Measurements from ENCODE around the gene EPHX1. TPM values are rescaled to one million over a fixed set of nuclear protein-coding genes. Genes with fewer than 3 reads are reported as not detected.
"Not testable (repeated sequence)": the region's sequence is repeated elsewhere in the genome, so short reads cannot be mapped to it uniquely, and the experiment has no call there.

EPHX1 gene
- total RNA-seq, 1 donor from 2014 or later, result 1.2 TPM

DNA sequence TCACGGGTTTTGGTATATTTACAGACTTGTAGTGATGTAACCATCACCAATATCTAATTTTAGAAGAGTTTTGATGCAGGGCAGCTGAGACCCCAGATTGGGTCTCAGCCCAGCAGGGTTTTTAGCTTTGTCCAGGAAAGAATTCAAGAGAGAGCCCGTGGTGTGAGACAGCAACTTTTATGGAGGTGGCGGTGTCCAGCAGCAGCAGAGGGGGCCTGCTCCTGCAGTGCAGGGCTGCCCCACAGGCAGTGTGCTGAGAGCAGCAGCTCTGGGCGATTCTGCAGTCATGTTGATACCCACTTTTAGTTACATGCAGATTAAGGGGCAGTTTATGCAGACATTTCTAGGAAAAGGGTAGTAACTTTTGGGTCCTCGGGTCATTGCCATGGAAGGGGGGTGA is 1.8 kb upstream of the EPHX1 start:
- Mint-ChIP-seq H3K27me3 (peaks cover 3% of the 10 kb centered on the region), H3K36me3 (ENCODE audit: low read depth) (no peaks in the 10 kb centered on the region), H3K4me3 (no peak overlapping the region), H3K4me1 (peaks cover 12% of the 10 kb centered on the region), H3K9me3 (no peaks in the 10 kb centered on the region), H3K27ac (no peak overlapping the region)
- DNase-seq (no peak), ATAC-seq (ENCODE audit: low read depth) (no peak)
- TF ChIP-seq, protein P1, sequence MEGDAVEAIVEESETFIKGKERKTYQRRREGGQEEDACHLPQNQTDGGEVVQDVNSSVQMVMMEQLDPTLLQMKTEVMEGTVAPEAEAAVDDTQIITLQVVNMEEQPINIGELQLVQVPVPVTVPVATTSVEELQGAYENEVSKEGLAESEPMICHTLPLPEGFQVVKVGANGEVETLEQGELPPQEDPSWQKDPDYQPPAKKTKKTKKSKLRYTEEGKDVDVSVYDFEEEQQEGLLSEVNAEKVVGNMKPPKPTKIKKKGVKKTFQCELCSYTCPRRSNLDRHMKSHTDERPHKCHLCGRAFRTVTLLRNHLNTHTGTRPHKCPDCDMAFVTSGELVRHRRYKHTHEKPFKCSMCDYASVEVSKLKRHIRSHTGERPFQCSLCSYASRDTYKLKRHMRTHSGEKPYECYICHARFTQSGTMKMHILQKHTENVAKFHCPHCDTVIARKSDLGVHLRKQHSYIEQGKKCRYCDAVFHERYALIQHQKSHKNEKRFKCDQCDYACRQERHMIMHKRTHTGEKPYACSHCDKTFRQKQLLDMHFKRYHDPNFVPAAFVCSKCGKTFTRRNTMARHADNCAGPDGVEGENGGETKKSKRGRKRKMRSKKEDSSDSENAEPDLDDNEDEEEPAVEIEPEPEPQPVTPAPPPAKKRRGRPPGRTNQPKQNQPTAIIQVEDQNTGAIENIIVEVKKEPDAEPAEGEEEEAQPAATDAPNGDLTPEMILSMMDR (IDR thresholded peaks at IDR 0.05), result no peak
- ChIA-PET CTCF (no interaction called here), POLR2A (interaction anchor here (2.1 kb wide), 1 partner anchor 74 kb away, joined by 4 read pairs; the partner anchor contains the start of gene TMEM63A)
- intact Hi-C loops (cut with micrococcal nuclease), result no loop called here

DNA sequence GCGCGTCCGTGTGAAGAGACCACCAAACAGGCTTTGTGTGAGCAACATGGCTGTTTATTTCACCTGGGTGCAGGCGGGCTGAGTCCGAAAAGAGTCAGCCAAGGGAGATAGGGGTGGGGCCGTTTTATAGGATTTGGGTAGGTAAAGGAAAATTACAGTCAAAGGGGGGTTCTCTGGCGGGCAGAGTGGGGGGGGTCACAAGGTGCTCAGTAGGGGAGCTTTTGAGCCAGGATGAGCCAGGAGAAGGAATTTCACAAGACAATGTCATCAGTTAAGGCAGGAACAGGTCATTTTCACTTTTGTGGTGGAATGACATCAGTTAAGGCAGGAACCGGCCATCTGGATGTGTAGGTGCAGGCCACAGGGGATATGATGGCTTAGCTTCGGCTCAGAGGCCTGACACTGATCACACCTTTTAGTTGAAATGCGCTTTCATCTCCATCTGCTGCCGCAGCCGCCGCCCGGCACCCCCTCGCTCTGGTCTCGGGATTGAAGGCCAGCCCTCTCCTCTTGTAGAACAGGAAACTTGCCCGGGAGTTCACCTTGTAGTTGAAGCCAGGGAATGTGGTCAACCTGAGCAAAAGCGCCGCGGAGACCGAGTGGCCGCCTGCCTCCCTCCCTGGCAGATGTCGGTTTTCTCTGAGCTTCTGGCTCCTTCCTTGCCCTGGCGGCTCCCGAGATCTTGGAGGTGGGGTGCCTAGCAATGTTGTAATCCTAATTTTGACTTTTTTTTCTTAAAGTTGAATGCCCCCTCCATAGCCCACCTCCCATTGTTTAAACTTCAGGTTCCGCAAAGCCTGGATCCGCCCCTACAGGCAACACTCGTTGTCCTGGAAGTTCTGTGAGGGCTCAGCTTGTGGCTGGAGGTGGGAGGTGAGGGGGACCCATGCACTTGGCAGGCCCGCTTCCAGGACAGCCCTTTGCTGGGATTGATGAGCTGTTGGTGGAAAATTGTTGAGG is 935 bp downstream of the EPHX1 start:
- H3K9me3 Mint-ChIP-seq; DNase-seq; H3K36me3 Mint-ChIP-seq (ENCODE audit: low read depth); ATAC-seq (ENCODE audit: low read depth); H3K27ac Mint-ChIP-seq; H3K27me3 Mint-ChIP-seq: not testable (repeated sequence)
- CTCF ChIA-PET, result interaction anchor here (1.2 to 1.9 kb wide), 2 partner anchors 33 to 338 kb away, joined by 3 to 6 read pairs; partner anchors contain the start of gene SRP9
- intact Hi-C loops (cut with micrococcal nuclease), result loop anchor here (2.0 to 5.0 kb wide), 3 partner anchors 34 to 72 kb away; partner anchors contain the start of genes SRP9 and TMEM63A
- POLR2A ChIA-PET, result interaction anchor here (1.9 kb wide), 1 partner anchor 33 kb away, joined by 7 read pairs; the partner anchor contains the start of gene SRP9
- H3K4me1 Mint-ChIP-seq, result peaks cover 12% of the 10 kb centered on the region
- H3K4me3 Mint-ChIP-seq, result peak overlapping the region; percentile 78

DNA sequence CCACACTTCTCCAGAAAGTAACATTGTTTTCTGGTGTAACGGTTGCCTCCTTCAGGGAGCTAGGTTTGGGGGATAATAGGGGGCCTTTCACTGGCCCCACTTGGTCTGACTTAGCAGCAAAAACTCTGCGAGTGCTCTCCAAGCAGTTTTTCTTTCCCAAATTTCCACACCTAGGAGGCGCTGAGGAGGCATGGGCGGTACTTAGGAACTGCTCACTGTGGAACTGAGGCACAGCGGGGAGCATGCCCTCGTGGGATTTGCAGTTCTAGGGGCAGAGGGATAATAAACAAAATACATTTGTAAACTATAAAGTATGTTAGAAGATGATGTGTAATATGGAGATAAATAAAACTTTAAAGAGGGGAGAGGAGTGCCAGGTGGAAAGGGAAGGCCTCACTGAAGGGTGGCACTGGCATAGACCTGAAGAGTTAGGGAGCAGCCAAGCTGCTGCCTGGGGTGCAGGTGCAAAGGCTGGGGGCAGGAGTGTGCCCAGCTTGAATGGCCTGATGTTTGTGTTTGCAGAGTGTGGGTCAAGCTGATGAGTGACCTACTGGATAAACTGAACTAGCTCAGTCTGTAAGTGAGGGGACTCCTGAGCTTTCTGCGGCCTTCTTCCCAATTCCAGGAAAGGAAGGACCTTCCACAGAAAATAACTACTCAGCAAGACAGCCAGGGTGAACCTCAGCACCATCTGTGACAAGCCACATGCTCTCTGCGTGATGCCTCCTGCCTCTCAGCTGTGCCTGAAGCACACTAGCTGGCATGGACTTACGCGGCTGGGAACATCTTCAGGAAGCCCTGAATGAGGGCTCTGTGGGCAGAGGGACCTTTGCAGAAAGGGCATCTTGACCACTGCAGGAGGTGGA is 1.9 kb downstream of the EPHX1 start:
- no peak overlapping the region for H3K27ac Mint-ChIP-seq
- ATAC-seq (ENCODE audit: low read depth) (no peak), DNase-seq (no peak)
- no peak overlapping the region for H3K4me3 Mint-ChIP-seq
- TF ChIP-seq, protein P1 (IDR thresholded peaks at IDR 0.05), result no peak
- ChIA-PET CTCF (no interaction called here), POLR2A (no interaction called here)
- H3K9me3 Mint-ChIP-seq, result no peaks in the 10 kb centered on the region
- peaks cover 12% of the 10 kb centered on the region for H3K4me1 Mint-ChIP-seq
- no peaks in the 10 kb centered on the region for H3K36me3 Mint-ChIP-seq (ENCODE audit: low read depth)
- peaks cover 3% of the 10 kb centered on the region for H3K27me3 Mint-ChIP-seq
- intact Hi-C loops (cut with micrococcal nuclease), result loop anchor here (2.0 to 5.0 kb wide), 3 partner anchors 35 to 71 kb away; partner anchors contain the start of genes SRP9 and TMEM63A

DNA sequence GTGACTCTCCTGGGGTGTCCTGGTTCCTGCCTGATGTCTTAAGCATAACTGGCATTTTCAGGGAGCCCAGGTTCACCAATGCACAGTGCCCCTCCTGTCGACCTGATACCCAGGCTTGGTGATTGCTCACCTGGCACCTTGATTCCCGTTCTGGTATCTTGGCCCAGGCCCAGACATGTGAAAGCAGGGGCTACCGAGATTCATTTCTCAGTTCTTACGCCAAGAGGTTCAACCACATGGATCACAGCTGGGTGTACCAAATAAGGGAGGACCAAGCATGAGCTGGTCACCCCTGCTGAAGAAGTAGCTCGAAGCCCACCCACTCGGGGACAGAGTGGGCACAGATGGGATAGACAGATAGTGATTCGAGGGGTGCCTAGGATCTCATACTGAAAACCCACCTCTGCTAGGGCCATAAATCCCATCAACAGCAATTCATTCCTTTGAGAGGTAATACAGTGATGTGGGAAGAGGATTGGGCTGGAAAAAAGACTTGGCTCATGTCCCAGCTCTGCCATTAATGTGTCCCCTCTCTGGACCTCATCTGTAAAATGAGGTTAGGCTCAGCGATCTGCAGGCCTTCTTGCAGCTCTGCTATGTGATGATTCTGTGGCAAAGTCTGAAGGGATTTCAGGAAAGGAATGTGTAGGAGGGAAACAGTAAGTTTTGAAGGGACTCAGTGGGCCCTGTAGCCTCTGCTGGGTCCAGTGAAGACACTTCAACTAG is 2.7 kb downstream of the EPHX1 start:
- CTCF ChIA-PET, result no interaction called here
- no peak overlapping the region for H3K27ac Mint-ChIP-seq
- TF ChIP-seq, protein P1 (IDR thresholded peaks at IDR 0.05), result no peak
- H3K4me1 Mint-ChIP-seq, result peaks cover 12% of the 10 kb centered on the region
- intact Hi-C loops (cut with micrococcal nuclease), result loop anchor here (5.0 kb wide), 1 partner anchor 35 kb away; no protein-coding TSS in a partner anchor
- no peaks in the 10 kb centered on the region for H3K9me3 Mint-ChIP-seq
- no peaks in the 10 kb centered on the region for H3K36me3 Mint-ChIP-seq (ENCODE audit: low read depth)
- H3K27me3 Mint-ChIP-seq, result peaks cover 3% of the 10 kb centered on the region
- ATAC-seq (ENCODE audit: low read depth), result no peak
- H3K4me3 Mint-ChIP-seq, result no peak overlapping the region
- no peak for DNase-seq
- POLR2A ChIA-PET, result no interaction called here

Data from activated B cell treated with CpG ODN at 0.5 μM for 24 hours (primary cell).